LNCaP clone FGC (cell line): ENCODE results near the gene C1orf53.
A peak's percentile ranks its signal among the peaks of the same experiment; 100 is the strongest.

Experiments
- DNase-seq: peaks from one replicate; pipeline ENCODE4 v3.0.0-alpha.2; 2011; ENCODE audit warnings: low read depth
- H3K4me3 ChIP-seq: 2 replicates; pipeline ENCODE4 v1.5.1; 2011; ENCODE audit warnings: mild to moderate bottlenecking, low read depth, low read length, control low read depth
- CTCF ChIP-seq: IDR thresholded peaks from 2 replicates; pipeline ENCODE4 v1.5.1; 2012; ENCODE audit warnings: mild to moderate bottlenecking; ENCODE audit not compliant: control insufficient read depth, insufficient read depth; ENCODE audit errors: extremely low read depth

Gene C1orf53

DNA sequence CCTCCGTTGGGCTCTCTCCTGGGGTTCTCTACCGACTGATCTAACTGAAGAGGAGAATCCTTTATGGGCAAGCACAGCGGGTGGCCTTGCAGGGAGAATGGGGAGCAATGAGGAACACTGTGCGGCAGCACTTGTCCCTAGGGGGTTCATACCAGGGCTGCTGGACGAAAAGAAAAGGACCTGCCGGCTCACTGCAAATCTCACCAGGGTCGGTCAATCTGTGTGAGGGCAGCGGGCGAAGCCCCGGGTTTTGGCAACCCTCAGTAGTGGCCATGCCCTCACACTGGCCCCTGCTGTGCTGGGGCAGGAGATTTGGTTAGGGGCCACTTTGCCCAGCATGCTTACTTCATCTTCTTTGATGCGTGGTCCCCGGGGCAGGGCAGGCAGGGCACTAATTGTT lies 20.6 kb downstream of the C1orf53 start:
- no peak for TF ChIP-seq CTCF
- no peak for DNase-seq
- H3K4me3 ChIP-seq = no peak overlapping the region

- no peak overlapping the region for H3K4me3 ChIP-seq
- peak; percentile 72 for TF ChIP-seq CTCF
- DNase-seq = no peak
Observed at GRCh38 chr1:197924516-197925123, 22.2 kb downstream of the C1orf53 start.

DNA sequence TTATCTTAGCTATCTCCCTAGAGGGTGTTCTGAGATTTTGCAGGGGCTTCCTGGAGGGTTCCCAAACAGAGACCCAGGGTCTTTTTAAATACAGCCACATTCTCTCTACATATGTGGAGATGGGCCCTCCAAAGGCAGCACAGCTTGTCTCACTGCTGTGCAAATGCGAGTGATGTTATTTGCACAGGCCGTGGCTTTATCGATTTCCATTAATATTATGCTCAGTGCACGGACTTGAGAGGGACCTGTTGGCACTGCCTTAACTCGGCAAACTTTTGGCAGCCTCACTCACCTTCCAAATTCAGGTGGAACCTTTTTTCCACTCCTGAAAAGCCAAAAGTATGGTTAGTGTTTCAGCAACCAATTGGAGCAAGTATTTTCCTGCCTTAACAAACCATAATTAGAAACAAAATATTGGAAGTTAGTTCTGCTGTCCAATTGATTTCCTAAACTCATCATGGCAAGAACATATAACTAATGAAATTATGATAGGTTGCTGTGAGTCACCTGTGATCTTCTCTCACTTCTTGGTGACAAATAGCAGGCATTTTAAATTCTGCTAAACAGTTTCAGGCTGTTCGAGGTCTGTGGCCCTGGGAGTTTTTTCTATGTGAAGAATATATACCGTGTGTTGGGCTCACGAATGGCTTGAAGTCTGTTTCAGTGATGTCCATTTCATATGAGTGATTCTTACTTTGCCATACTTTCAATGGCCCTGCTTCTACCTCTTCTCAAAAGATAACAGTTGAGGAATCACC lies 25.7 kb downstream of the C1orf53 start:
- DNase-seq = no peak
- no peak overlapping the region for H3K4me3 ChIP-seq
- no peak for TF ChIP-seq CTCF

DNA sequence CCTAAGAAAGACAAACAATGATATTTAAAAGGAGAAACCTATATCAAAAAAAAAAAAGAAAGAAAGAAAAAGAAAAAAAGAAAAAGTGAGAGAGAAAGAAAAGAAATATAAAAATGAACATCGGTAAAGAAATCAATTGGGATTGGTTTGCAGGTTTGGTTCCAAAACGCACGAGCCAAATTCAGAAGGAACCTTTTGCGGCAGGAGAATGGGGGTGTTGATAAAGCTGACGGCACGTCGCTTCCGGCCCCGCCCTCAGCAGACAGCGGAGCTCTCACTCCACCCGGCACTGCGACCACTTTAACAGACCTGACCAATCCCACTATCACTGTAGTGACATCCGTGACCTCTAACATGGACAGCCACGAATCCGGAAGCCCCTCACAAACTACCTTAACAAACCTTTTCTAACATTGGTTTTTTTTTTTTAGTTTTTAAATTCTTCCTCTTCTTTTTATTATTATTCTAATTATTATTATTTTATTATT lies 26.5 kb downstream of the C1orf53 start:
- DNase-seq = no peak
- H3K4me3 ChIP-seq = no peak overlapping the region

GRCh38 chr1:197933016-197933415 lies 30.6 kb downstream of the C1orf53 start:
- H3K4me3 ChIP-seq = no peak overlapping the region
- TF ChIP-seq CTCF = no peak
- DNase-seq = no peak

More for the DNA sequence above, 26.5 kb downstream of the C1orf53 start:
- TF ChIP-seq CTCF = no peak

GRCh38 chr1:197933647-197934046 lies 31.2 kb downstream of the C1orf53 start:
- no peak for TF ChIP-seq CTCF
- H3K4me3 ChIP-seq = no peak overlapping the region
- no peak for DNase-seq
